Right hindlimb (tissue), 1 donor: ENCODE measurements around the gene PHF12.

Source experiments
- DNase-seq: peaks from one replicate; pipeline ENCODE4 v3.0.0-alpha.2; 2018

Gene PHF12

GRCh38 chr17:28951428-28951990 lies at the start of gene PHF12:
TSS of gene PHF12 (minus strand) at chr17:28951518. CDS start at chr17:28950960, 558 bp downstream.
- DNase-seq: peak; percentile 100

GRCh38 chr17:29000973-29001372 lies 49.7 kb upstream of the PHF12 start:
- DNase-seq: no peak

GRCh38 chr17:28999206-28999605 lies 47.9 kb upstream of the PHF12 start:
- no peak for DNase-seq

GRCh38 chr17:28997806-28998205 lies 46.5 kb upstream of the PHF12 start:
- DNase-seq: no peak

GRCh38 chr17:28996554-28997096 lies 45.3 kb upstream of the PHF12 start:
- no peak for DNase-seq

- DNase-seq: no peak
Observed at GRCh38 chr17:28993645-28994426, 42.5 kb upstream of the PHF12 start.

GRCh38 chr17:28992625-28993600 lies 41.6 kb upstream of the PHF12 start:
- no peak for DNase-seq

GRCh38 chr17:28992185-28992584 lies 40.9 kb upstream of the PHF12 start:
- DNase-seq: no peak

- DNase-seq: no peak
Observed at GRCh38 chr17:28991779-28992178, 40.5 kb upstream of the PHF12 start.

GRCh38 chr17:28989028-28989427 lies 37.7 kb upstream of the PHF12 start:
- DNase-seq: no peak

- no peak for DNase-seq
Observed at GRCh38 chr17:28988475-28988874, 37.2 kb upstream of the PHF12 start.

- no peak for DNase-seq
Observed at GRCh38 chr17:28986714-28987655, 35.7 kb upstream of the PHF12 start.

GRCh38 chr17:28985950-28986713 lies 34.8 kb upstream of the PHF12 start:
- no peak for DNase-seq

GRCh38 chr17:28983286-28984230 lies 32.2 kb upstream of the PHF12 start:
- no peak for DNase-seq

GRCh38 chr17:28982131-28982793 lies 30.9 kb upstream of the PHF12 start:
- no peak for DNase-seq

- no peak for DNase-seq
Observed at GRCh38 chr17:28978356-28978964, 27.1 kb upstream of the PHF12 start.

- DNase-seq: no peak
Observed at GRCh38 chr17:28977659-28978355, 26.5 kb upstream of the PHF12 start.

GRCh38 chr17:28975646-28976045 lies 24.3 kb upstream of the PHF12 start:
- no peak for DNase-seq
